HepG2 (cell line): ENCODE data around the gene IGFBP6. TPM values are rescaled to one million over a fixed set of nuclear protein-coding genes. Genes with fewer than 3 reads are reported as not detected.

Source experiments
- CBFB ChIP-seq: sonication (generic); formaldehyde crosslinking; IDR thresholded peaks from 2 replicates; pipeline ENCODE4 v1.4.0; 2020; ENCODE audit warnings: missing genetic modification reagents
- CENPX ChIP-seq: sonication (generic); formaldehyde crosslinking; IDR thresholded peaks from 2 replicates; pipeline ENCODE4 v1.9.0; 2021; ENCODE audit warnings: mild to moderate bottlenecking, missing genetic modification reagents, moderate library complexity
- HOXA7 ChIP-seq: sonication (generic); formaldehyde crosslinking; IDR thresholded peaks from 2 replicates; pipeline ENCODE4 v1.8.1; 2022; ENCODE audit warnings: mild to moderate bottlenecking, missing genetic modification reagents, moderate library complexity
- KDM2A ChIP-seq: sonication (generic); formaldehyde crosslinking; IDR thresholded peaks from 2 replicates; pipeline ENCODE4 v1.4.0; 2020; ENCODE audit warnings: low read depth, missing genetic modification reagents, borderline replicate concordance
- MBD4 ChIP-seq: IDR thresholded peaks from 2 replicates; pipeline ENCODE4 v1.6.1; 2012; ENCODE audit warnings: low read length, inconsistent platforms, borderline replicate concordance
- RBM39 ChIP-seq: fragments of 200-400 bp; formaldehyde crosslinking; IDR thresholded peaks from one replicate; pipeline ENCODE4 v1.6.1; 2018; ENCODE audit warnings: antibody characterized with exemption, mild to moderate bottlenecking, low read depth, low read length; ENCODE audit not compliant: poor library complexity, severe bottlenecking
- SATB2 ChIP-seq: sonication (generic); formaldehyde crosslinking; IDR thresholded peaks from 2 replicates; pipeline ENCODE4 v1.5.0; 2020; ENCODE audit warnings: missing genetic modification reagents
- TEAD3 ChIP-seq: optimal IDR thresholded peaks from 2 replicates; pipeline ENCODE3; 2016; ENCODE audit warnings: borderline replicate concordance
- TRIM24 ChIP-seq: sonication (generic); formaldehyde crosslinking; IDR thresholded peaks from 2 replicates; pipeline ENCODE4 v1.8.0; 2022; ENCODE audit warnings: mild to moderate bottlenecking, missing genetic modification reagents
- ZFYVE20 ChIP-seq: sonication (generic); formaldehyde crosslinking; IDR thresholded peaks from 2 replicates; pipeline ENCODE4 v1.8.0; 2023; ENCODE audit warnings: low read depth, mild to moderate bottlenecking, moderate library complexity, missing genetic modification reagents, borderline replicate concordance
- ZMYM2 ChIP-seq: sonication (generic); formaldehyde crosslinking; IDR thresholded peaks from 2 replicates; pipeline ENCODE4 v1.8.0; 2022; ENCODE audit warnings: mild to moderate bottlenecking, missing genetic modification reagents
- ZNF225 ChIP-seq: sonication (generic); formaldehyde crosslinking; IDR thresholded peaks from 2 replicates; pipeline ENCODE4 v1.4.0; 2020; ENCODE audit warnings: mild to moderate bottlenecking, missing genetic modification reagents
- ZNF260 ChIP-seq: sonication (generic); formaldehyde crosslinking; IDR thresholded peaks from 2 replicates; pipeline ENCODE4 v1.4.0; 2020; ENCODE audit warnings: missing genetic modification reagents, low read depth, mild to moderate bottlenecking, borderline replicate concordance
- ZNF292 ChIP-seq: sonication (generic); formaldehyde crosslinking; IDR thresholded peaks from 2 replicates; pipeline ENCODE4 v1.8.1; 2022; ENCODE audit warnings: mild to moderate bottlenecking, low read depth, missing genetic modification reagents, borderline replicate concordance
- ZNF773 ChIP-seq: sonication (generic); formaldehyde crosslinking; IDR thresholded peaks from 2 replicates; pipeline ENCODE4 v1.4.0; 2020; ENCODE audit warnings: missing genetic modification reagents, borderline replicate concordance
- ZSCAN21 ChIP-seq: sonication (generic); formaldehyde crosslinking; IDR thresholded peaks from 2 replicates; pipeline ENCODE4 v1.8.0; 2022; ENCODE audit warnings: mild to moderate bottlenecking, missing genetic modification reagents, moderate library complexity, borderline replicate concordance
- polyA plus RNA-seq, 8 experiments: library from polyadenylated mRNA; depleted of rRNA in 3 of 8; stranded (reverse) in 7 of 8; unstranded in 1 of 8; fragments of >200 nt; fragmentation: Illumina TruSeq in 4 of 8; extraction: Trizol in 4 of 8; gene quantifications; 2 replicates each; pipeline versions ENCODE4 v1.2.1 to v1.2.3, GENCODE V29; 2011 to 2016; ENCODE audit warnings: low read depth in 4 of 8, missing spikeins in 1 of 8, mixed read lengths in 1 of 8; ENCODE audit not compliant: insufficient read depth in 1 of 8
- total RNA-seq, 5 experiments: library from RNA; depleted of rRNA; stranded (reverse); fragments of >200 nt; fragmentation: Illumina TruSeq; extraction: Trizol; gene quantifications; 2 replicates each; pipeline ENCODE4 v1.2.3, GENCODE V29; 2016; ENCODE audit warnings: low read depth in 1 of 5
- TF ChIP-seq, protein P1 (sequence below): sonication (generic); formaldehyde crosslinking; IDR thresholded peaks from 2 replicates; pipeline ENCODE4 v1.5.1; 2020; ENCODE audit warnings: missing genetic modification reagents, mild to moderate bottlenecking, borderline replicate concordance
- TF ChIP-seq, protein P2 (sequence below): sonication (generic); formaldehyde crosslinking; IDR thresholded peaks from 2 replicates; pipeline ENCODE4 v1.8.1; 2023; ENCODE audit warnings: mild to moderate bottlenecking, missing genetic modification reagents
- TF ChIP-seq, protein P3 (sequence below): IDR thresholded peaks from 2 replicates; pipeline ENCODE4 v1.6.1; 2018; ENCODE audit warnings: missing genetic modification reagents, mild to moderate bottlenecking, missing compliant biosample characterization
- TF ChIP-seq, protein P4 (sequence below): sonication (generic); formaldehyde crosslinking; IDR thresholded peaks from 2 replicates; pipeline ENCODE4 v1.4.0; 2020; ENCODE audit warnings: missing genetic modification reagents
- TF ChIP-seq, protein P5 (sequence below): sonication (generic); formaldehyde crosslinking; IDR thresholded peaks from 2 replicates; pipeline ENCODE4 v1.8.0; 2022; ENCODE audit warnings: low read depth, missing genetic modification reagents

Gene IGFBP6
- total and polyA plus RNA-seq, 2 of the 13 experiments (the other 11 are each of a cell fraction or from before 2014, with no cell fraction given), result 3.9 to 25.2 TPM

DNA sequence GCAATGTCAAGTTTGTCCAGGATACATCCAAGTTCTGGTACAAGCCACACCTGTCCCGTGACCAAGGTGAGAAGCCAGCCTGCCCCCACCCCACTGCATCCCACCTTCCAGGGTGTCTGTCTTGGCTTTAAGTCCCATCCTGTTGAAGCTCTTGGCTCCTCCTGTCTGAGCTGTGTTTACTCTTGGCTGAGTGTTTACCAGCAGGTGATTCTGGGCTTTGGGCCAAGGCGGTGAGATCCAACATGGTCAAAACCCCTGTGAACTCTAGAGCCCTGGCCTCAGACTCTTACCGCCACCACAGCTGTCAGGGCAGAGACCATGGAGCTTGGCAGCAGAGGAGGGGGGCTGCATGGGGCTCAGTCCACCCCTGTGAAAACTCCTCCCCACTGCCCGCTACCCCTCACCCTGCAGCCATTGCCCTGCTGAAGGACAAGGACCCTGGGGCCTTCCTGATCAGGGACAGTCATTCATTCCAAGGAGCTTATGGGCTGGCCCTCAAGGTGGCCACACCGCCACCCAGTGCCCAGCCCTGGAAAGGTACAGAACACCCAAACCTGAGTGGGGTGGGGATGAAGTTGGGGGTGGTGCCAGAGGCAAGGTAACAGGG is 36.0 kb upstream of the IGFBP6 start (continued):
- TF ChIP-seq, protein P1, sequence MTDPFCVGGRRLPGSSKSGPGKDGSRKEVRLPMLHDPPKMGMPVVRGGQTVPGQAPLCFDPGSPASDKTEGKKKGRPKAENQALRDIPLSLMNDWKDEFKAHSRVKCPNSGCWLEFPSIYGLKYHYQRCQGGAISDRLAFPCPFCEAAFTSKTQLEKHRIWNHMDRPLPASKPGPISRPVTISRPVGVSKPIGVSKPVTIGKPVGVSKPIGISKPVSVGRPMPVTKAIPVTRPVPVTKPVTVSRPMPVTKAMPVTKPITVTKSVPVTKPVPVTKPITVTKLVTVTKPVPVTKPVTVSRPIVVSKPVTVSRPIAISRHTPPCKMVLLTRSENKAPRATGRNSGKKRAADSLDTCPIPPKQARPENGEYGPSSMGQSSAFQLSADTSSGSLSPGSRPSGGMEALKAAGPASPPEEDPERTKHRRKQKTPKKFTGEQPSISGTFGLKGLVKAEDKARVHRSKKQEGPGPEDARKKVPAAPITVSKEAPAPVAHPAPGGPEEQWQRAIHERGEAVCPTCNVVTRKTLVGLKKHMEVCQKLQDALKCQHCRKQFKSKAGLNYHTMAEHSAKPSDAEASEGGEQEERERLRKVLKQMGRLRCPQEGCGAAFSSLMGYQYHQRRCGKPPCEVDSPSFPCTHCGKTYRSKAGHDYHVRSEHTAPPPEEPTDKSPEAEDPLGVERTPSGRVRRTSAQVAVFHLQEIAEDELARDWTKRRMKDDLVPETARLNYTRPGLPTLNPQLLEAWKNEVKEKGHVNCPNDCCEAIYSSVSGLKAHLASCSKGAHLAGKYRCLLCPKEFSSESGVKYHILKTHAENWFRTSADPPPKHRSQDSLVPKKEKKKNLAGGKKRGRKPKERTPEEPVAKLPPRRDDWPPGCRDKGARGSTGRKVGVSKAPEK, result no peak
- TF ChIP-seq ZNF260 (CRISPR knock-in tag), result no peak
- TF ChIP-seq KDM2A, result peak; percentile 65; the same call in 1 of the 2 replicates
- no peak for TF ChIP-seq HOXA7 (CRISPR knock-in tag)
- TF ChIP-seq SATB2 (CRISPR knock-in tag), result no peak
- TF ChIP-seq ZNF292 (CRISPR knock-in tag), result no peak
- TF ChIP-seq CENPX (CRISPR knock-in tag), result no peak
- peak; percentile 76 for TF ChIP-seq TEAD3 (CRISPR knock-in tag)
- no peak; the same call in 1 of the 2 replicates for TF ChIP-seq ZNF225 (CRISPR knock-in tag)
- TF ChIP-seq ZNF773 (CRISPR knock-in tag), result no peak
- no peak for TF ChIP-seq MBD4
- no peak for TF ChIP-seq CBFB (CRISPR knock-in tag)
- no peak for TF ChIP-seq ZMYM2 (CRISPR knock-in tag)
- no peak for TF ChIP-seq ZFYVE20 (CRISPR knock-in tag)
- TF ChIP-seq, protein P2, sequence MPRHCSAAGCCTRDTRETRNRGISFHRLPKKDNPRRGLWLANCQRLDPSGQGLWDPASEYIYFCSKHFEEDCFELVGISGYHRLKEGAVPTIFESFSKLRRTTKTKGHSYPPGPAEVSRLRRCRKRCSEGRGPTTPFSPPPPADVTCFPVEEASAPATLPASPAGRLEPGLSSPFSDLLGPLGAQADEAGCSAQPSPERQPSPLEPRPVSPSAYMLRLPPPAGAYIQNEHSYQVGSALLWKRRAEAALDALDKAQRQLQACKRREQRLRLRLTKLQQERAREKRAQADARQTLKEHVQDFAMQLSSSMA (CRISPR knock-in tag), result no peak
- TF ChIP-seq, protein P3, sequence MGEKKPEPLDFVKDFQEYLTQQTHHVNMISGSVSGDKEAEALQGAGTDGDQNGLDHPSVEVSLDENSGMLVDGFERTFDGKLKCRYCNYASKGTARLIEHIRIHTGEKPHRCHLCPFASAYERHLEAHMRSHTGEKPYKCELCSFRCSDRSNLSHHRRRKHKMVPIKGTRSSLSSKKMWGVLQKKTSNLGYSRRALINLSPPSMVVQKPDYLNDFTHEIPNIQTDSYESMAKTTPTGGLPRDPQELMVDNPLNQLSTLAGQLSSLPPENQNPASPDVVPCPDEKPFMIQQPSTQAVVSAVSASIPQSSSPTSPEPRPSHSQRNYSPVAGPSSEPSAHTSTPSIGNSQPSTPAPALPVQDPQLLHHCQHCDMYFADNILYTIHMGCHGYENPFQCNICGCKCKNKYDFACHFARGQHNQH (CRISPR knock-in tag), result peak; percentile 85; the same call in 1 of the 2 replicates
- TF ChIP-seq RBM39, result peak; percentile 64
- TF ChIP-seq TRIM24 (CRISPR knock-in tag), result no peak
- TF ChIP-seq, protein P4, sequence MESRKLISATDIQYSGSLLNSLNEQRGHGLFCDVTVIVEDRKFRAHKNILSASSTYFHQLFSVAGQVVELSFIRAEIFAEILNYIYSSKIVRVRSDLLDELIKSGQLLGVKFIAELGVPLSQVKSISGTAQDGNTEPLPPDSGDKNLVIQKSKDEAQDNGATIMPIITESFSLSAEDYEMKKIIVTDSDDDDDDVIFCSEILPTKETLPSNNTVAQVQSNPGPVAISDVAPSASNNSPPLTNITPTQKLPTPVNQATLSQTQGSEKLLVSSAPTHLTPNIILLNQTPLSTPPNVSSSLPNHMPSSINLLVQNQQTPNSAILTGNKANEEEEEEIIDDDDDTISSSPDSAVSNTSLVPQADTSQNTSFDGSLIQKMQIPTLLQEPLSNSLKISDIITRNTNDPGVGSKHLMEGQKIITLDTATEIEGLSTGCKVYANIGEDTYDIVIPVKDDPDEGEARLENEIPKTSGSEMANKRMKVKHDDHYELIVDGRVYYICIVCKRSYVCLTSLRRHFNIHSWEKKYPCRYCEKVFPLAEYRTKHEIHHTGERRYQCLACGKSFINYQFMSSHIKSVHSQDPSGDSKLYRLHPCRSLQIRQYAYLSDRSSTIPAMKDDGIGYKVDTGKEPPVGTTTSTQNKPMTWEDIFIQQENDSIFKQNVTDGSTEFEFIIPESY (CRISPR knock-in tag), result peak; percentile 96
- TF ChIP-seq, protein P5, sequence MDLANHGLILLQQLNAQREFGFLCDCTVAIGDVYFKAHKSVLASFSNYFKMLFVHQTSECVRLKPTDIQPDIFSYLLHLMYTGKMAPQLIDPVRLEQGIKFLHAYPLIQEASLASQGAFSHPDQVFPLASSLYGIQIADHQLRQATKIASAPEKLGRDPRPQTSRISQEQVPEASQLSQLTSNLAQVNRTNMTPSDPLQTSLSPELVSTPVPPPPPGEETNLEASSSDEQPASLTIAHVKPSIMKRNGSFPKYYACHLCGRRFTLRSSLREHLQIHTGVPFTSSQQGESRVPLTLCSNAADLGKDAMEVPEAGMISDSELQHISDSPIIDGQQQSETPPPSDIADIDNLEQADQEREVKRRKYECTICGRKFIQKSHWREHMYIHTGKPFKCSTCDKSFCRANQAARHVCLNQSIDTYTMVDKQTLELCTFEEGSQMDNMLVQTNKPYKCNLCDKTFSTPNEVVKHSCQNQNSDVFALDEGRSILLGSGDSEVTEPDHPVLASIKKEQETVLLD, result no peak
- peak; percentile 37; the same call in 1 of the 2 replicates for TF ChIP-seq ZSCAN21 (CRISPR knock-in tag)
